GM19239 (cell line): Measurements from ENCODE around the gene RAD9A.

Experiments
- DNase-seq: peaks from one replicate; pipeline ENCODE4 v3.0.0; 2011; ENCODE audit warnings: low spot score; ENCODE audit not compliant: insufficient read length
- FAIRE-seq: peaks from 2 replicates; lab custom pipeline; 2011; peaks lifted over from hg19 to GRCh38; lab: Jason Lieb, UNC

Gene RAD9A

GRCh38 chr11:67373648-67374570, 17.9 kb upstream of the RAD9A start:
- FAIRE-seq: peak; percentile 78

DNA sequence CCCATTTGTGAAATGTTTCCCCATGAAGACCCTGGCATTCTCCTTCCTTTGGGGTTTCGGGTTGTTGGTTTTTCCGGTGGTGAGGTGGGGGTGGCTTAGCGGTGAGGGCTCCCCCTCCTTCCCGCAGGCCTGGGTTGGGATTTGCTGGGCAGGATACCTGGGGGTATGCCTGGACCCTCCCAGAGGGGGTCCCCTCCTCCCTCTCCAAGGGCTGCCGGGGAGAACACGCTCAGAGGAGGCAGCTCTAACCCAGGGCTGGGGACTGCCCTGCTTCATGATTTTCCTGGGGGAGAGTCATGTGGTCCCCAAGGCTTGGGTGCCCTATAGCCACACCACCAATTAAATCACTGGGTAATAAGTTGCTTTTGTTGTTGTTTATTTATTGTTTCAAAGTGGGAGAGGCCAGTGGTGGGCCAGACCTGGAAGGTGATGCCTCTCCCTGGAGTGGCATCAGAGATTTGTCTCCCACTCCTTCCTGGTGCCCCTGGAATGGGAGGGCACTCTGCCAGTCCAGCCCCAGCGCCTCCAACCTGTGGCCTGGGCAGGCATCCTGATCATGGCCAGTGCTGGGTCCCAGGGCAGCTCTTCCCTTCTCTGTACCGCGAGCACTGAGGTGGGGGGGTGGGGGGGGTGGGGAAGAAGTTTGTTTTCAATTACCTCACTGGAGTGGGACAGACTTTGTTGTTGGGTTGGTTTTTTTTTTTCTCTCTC, 17.1 kb upstream of the RAD9A start:
- DNase-seq: no peak
- no peak for FAIRE-seq

More at GRCh38 chr11:67373648-67374570, 17.9 kb upstream of the RAD9A start:
- DNase-seq: peak; percentile 68

DNA sequence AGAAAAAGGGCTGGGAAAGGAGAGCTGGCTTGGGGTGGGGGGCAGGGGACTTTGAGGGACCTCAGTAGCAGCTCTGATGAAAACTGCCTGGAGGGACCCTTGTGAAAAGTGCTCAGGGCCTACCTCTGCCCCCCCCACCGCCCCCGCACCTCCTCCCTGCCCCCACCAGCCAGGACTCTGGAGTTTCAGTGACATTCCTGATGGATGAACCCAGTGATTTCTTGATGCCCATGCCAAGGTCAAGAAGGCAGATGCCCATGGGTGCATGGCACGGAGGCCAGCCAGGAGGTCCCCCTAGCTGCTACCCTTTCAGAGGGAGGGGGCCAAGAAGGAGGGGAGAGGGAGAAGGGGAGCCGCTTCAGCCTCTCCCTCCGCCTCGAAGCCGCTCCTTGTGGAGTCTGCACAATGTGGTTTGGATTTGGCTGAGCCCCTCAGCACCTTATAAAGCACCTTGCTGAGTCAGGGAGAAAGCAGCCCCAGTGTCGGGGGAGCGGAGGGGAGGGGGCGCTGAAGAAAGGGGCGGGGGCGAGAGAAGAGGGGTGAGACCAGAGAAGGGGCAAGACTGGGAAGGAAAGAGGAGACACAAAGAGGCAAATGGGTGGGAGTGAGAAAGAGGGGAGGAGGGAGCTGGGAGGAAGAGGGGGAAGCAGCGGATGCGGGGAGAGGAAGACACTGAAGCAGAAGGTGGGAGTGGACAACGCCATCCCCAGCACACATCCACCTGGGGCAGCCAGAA, 16.3 kb upstream of the RAD9A start:
- DNase-seq: no peak
- FAIRE-seq: no peak

GRCh38 chr11:67376063-67376820, 15.5 kb upstream of the RAD9A start:
- FAIRE-seq (no peak), DNase-seq (no peak)

- no peak for FAIRE-seq
- DNase-seq: no peak
These were observed 14.6 kb upstream of the RAD9A start for GRCh38 chr11:67376873-67377808.

DNA sequence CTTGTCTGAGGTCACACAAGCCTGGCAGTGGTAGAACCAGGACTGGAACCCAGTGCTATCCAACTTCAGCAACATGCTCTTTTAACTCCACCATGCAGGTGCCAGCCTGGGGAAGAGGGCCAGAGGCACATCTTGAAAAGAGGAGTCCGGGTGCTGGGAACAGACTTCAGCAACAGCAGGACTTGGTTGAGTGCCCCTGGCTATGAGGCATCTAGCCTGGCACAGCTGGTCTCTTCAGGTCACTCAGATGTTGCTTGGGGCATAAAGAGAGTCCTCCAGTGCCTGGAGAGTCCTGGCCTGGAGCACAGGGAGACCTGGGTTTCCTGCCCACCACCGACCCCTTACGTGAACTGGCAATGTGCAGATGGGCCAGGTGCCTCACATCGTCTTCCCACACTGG, 13.2 kb upstream of the RAD9A start:
- no peak for FAIRE-seq
- no peak for DNase-seq

GRCh38 chr11:67379061-67380058, 12.4 kb upstream of the RAD9A start:
- DNase-seq (no peak), FAIRE-seq (no peak)

DNA sequence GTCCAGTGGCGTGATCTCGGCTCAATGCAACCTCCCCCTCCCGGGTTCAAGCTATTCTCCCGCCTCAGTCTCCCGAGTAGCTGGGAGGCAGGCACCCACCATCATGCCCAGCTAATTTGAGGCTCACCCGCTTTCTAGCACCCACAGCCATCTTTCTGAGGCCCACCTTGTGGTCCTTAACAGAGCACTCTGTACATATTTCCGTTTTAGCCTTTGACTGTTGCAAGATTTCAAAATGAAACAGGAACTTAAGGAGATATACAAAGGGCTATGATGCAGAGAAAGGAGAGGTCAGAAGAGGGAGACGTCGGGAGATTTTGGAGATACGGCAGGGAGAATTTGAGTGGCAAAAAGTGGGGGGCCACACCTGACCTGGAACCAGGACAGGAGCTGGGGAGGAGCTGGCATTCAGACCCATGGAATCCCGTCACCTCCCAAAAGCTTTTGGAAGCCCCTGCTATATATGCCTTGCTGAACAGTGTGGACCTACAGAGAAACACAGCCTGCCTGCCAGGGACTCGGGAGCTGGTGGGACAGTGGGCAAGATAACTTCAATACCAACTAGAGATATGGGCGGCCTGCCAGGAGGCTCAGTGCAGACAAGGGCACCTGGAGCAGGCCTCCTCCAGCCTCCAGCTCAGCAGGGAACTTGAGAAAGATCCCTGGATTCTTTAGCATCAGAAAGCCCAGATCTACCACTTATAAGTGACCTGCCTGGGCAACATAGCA, 10.4 kb upstream of the RAD9A start:
- FAIRE-seq (peak; percentile 99), DNase-seq (no peak)

DNA sequence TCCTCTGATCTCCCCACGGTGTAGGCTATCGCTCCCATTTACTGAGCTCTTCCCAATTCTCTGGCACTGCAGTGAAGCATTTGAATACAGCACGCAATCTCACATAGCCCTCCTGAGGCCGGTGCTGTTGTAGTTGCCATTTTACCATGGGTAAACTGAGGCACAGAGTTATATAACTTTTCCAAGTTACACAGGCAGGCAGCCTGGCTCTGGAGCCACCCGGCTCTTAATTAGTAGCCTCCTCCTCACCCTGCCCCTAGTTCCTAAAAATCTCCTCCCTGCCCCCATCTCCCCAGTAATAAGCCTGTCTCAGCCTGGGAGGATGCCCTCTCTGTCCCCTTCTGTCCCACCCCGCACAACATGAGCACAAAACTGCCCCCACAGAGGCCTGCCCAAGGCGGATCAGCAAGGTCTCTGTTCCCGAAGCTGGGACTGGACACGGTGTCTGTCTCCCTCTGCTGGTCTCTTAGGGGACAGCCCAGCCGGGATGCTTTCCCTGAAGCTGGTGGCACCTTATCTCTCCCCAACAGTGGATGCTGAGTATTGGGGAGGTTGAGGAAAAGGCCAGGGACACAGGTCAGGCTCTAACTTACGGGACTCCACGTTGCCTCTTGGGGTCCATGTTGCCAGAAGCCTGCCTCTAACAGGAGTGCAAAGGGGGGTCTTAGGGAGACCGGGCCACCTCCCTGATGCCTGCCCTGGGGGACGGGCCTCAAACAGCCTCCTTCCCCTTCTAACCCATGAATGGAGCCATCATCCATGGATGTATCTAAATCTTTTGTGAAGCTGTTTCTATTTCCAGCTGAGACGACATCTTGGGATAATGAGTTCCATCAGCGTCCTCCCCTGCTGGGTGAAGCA, 9.3 kb upstream of the RAD9A start:
- DNase-seq: peak; percentile 73
- FAIRE-seq: peak; percentile 97

DNA sequence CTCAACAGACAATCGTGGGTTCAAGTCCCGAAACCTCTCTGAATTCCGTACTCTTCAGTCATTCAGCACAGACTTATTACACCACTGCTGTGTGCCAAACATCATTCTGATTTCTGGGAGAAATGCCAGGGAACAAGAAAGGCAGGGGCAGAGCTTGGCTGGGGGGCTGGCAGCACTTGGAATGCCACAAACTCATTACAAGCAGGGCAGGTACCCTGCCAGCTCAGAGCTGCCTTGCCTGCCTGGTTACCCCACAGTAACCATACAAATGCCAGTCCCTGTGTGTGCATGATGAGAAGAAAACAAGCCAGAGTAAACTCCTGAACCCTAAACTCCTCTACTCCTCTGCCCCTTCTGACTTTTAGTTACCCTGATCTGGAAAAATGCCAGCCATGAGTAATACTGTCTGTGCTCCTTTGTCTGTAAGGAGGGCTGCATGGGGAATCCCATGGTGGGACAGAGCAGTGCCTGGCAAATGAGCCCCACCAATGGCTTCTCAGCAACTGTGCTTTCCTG, 6.9 kb upstream of the RAD9A start:
- no peak for DNase-seq
- no peak for FAIRE-seq

DNA sequence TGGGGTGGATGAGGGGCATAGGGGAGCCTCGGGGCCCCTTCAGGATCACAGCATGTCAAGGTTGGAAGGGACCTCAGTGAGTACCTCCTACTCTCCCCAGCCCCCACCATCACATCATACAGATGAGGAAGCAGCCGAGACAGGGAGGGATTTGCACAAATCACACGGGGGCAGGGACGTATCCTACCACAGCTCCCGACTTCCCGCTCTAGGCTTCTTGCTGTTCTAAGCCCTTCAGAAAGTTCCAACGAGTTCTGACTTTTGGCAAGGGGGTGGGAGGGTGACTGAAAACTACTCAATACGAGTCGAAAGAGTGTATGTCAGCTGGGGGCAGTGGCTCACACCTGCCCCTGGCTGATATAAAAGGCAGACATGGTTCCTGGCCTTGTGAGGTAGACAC, 4.7 kb upstream of the RAD9A start:
- FAIRE-seq: no peak
- no peak for DNase-seq

GRCh38 chr11:67387518-67387917, 4.3 kb upstream of the RAD9A start:
- DNase-seq: no peak
- FAIRE-seq: no peak

- FAIRE-seq: no peak
- no peak for DNase-seq
These were observed 2.3 kb upstream of the RAD9A start for GRCh38 chr11:67389477-67389876.

DNA sequence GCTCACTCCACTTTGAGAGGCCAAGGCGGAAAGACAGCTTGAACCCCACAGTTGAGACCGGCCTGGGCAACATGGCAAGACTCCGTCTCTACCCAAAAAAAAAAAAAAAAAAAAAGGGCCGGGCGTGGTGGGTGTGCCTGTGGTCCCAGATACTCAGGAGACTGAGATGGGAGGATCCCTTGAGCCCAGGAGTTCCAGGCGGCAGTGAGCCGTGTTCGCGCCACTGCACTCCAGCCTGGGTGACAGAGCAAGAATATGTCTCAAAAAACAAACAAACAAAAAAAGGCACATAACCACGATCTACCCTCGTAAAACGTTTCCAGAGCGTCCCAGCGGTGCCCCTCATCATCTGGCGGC, 861 bp upstream of the RAD9A start:
- DNase-seq (no peak), FAIRE-seq (no peak)

DNA sequence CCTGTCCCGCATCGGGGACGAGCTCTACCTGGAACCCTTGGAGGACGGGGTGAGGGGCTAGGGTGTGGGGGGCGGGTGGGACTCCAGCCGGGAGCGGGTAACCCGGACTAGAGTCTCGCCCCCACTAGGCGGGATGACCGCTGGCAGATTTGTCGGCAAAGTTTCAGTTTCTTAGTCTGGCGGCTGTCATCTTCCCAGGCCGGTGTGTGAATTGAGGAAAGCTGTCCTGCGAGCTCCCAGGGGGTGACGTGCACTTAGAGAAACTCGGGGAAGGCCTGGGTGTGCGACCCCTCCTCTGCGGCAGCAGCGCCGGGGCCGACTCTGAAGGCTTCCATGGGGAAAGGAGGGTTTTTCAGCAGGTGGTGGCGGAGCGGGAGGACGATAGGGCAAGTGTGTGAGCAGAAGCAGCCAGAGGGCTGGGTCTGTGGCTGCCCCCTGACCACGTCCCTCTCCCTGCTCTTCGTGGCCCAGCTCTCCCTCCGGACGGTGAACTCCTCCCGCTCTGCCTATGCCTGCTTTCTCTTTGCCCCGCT, 463 bp downstream of the RAD9A start:
- FAIRE-seq (peak; percentile 4), DNase-seq (no peak)

- FAIRE-seq (no peak), DNase-seq (no peak)
These were observed 1.7 kb downstream of the RAD9A start for GRCh38 chr11:67393437-67393836.
